Calu3 (cell line): ENCODE measurements around the gene STAT2. TPM values are rescaled to one million over a fixed set of nuclear protein-coding genes. Genes with fewer than 3 reads are reported as not detected.

Experiments
- BruUV-seq: library from RNA; stranded (reverse); fragments of 400-500 nt; replicated peaks from 2 replicates; lab custom pipeline; 2021; lab: Mats Ljungman, UMichigan
- CTCF ChIA-PET: fragments of 300-600 bp; sonication (Branson Sonifier 250); formaldehyde crosslinking; loops from one replicate; lab custom pipeline; 2022; ENCODE audit warnings: antibody characterized with exemption; lab: Charles Lee
- DNase-seq: peaks from one replicate; pipeline ENCODE4 v3.0.0; 2022
- H3K27ac Mint-ChIP-seq: one replicate; pipeline ENCODE4 v1.8.0; 2022; ENCODE audit warnings: mixed read lengths; ENCODE audit not compliant: unreplicated experiment
- H3K27me3 Mint-ChIP-seq: one replicate; pipeline ENCODE4 v1.8.0; 2022; ENCODE audit warnings: mixed read lengths; ENCODE audit not compliant: unreplicated experiment
- H3K36me3 Mint-ChIP-seq: one replicate; pipeline ENCODE4 v1.8.0; 2022; ENCODE audit warnings: mild to moderate bottlenecking, moderate library complexity, mixed read lengths; ENCODE audit not compliant: insufficient read depth, unreplicated experiment
- H3K4me1 Mint-ChIP-seq: one replicate; pipeline ENCODE4 v1.8.0; 2022; ENCODE audit warnings: mild to moderate bottlenecking, low read depth, mixed read lengths; ENCODE audit not compliant: unreplicated experiment
- H3K4me3 Mint-ChIP-seq: one replicate; pipeline ENCODE4 v1.8.0; 2022; ENCODE audit warnings: mild to moderate bottlenecking, low read depth, moderate library complexity, mixed read lengths; ENCODE audit not compliant: unreplicated experiment
- H3K9me3 Mint-ChIP-seq: one replicate; pipeline ENCODE4 v1.8.0; 2022; ENCODE audit warnings: low read depth, mixed read lengths; ENCODE audit not compliant: unreplicated experiment
- CTCF ChIP-seq: fragments of 200-600 bp; IDR thresholded peaks from one replicate; pipeline ENCODE4 v1.8.0; 2022; ENCODE audit warnings: antibody characterized with exemption; ENCODE audit not compliant: unreplicated experiment
- intact Hi-C: fragments of 100-400 bp; cut with micrococcal nuclease; formaldehyde crosslinking; loops from one replicate; pipeline ENCODE4 v1.10.0; 2022; ENCODE audit not compliant: unreplicated experiment
- total RNA-seq: library from RNA; stranded (reverse); gene quantifications from 2 replicates; pipeline ENCODE4 v1.2.3, GENCODE V29; 2022

STAT2 gene
- total RNA-seq, 1 experiment from 2014 or later, result 127 TPM

- intact Hi-C loops, result no loop called here
- no peak for TF ChIP-seq CTCF
- Mint-ChIP-seq H3K4me3 (no peak overlapping the region), H3K9me3 (no peaks in the 10 kb centered on the region), H3K27me3 (no peaks in the 10 kb centered on the region), H3K27ac (no peak overlapping the region), H3K4me1 (peaks cover 15% of the 10 kb centered on the region), H3K36me3 (peaks cover 18% of the 10 kb centered on the region)
- no TSS peak for BruUV-seq
- no peak for DNase-seq
- CTCF ChIA-PET, result interaction anchor here (0.8 kb wide), 1 partner anchor 11 kb away, joined by 5 read pairs; no protein-coding TSS in a partner anchor
Measured at GRCh38 chr12:56341616-56342015, 18.3 kb downstream of the STAT2 start.

- TF ChIP-seq CTCF, result no peak
- CTCF ChIA-PET, result no interaction called here
- Mint-ChIP-seq H3K4me1 (peaks cover 15% of the 10 kb centered on the region), H3K9me3 (no peaks in the 10 kb centered on the region), H3K27me3 (no peaks in the 10 kb centered on the region), H3K4me3 (no peak overlapping the region), H3K36me3 (peaks cover 14% of the 10 kb centered on the region), H3K27ac (peak overlapping the region; percentile 42)
- DNase-seq, result no peak
- BruUV-seq, result TSS peak; percentile 26
- intact Hi-C loops, result no loop called here
Measured at GRCh38 chr12:56339158-56339422, 20.8 kb downstream of the STAT2 start.

DNA sequence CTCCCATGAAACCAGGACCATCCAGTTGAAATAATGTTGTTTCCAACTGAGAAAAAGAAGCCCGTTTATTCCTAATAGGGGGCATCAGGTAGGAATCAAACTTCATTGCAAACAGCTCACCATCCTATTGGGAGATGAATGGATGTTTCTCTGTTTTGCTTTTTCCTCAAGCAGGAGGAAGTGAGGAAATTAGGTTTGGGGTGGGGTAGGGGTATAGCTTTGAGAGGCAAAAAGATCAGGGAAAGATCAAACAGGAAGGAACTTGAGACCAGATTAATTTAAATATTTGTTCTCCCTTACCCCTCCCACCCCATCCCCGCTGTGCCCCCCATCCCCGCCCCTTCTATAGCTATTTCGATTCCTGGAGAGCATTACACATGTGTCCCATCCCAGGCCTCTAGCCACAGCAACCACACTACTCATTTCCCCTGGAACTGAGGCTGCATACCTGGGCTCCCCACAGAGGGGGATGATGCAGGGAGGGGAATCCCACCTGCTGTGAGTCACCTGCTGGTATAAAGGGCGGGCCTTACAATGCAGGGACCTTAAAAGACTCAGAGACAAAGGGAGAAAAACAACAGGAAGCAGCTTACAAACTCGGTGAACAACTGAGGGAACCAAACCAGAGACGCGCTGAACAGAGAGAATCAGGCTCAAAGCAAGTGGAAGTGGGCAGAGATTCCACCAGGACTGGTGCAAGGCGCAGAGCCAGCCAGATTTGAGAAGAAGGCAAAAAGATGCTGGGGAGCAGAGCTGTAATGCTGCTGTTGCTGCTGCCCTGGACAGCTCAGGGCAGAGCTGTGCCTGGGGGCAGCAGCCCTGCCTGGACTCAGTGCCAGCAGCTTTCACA is 21.4 kb downstream of the STAT2 start, which contains the start of gene IL23A:
TSS of gene IL23A (plus strand) at position 577 of the 850 bp plus-strand sequence. CDS start at position 738, 161 bp downstream.
- H3K4me3 Mint-ChIP-seq, result no peak within 1 kb of the TSS
- H3K27ac Mint-ChIP-seq, result peak within 1 kb of the TSS; percentile 42
- no peaks in the 10 kb centered on the region for H3K9me3 Mint-ChIP-seq
- TF ChIP-seq CTCF, result no peak
- H3K27me3 Mint-ChIP-seq, result no peaks in the 10 kb centered on the region
- intact Hi-C loops, result no loop called here
- peaks cover 17% of the 10 kb centered on the region for H3K4me1 Mint-ChIP-seq
- H3K36me3 Mint-ChIP-seq, result peaks cover 16% of the 10 kb centered on the region
- CTCF ChIA-PET, result interaction anchor here (0.5 to 0.7 kb wide), 3 partner anchors 98 to 298 kb away, joined by 3 to 4 read pairs (median 3); no protein-coding TSS in a partner anchor
- BruUV-seq, result no TSS peak
- peak; percentile 66 for DNase-seq

GRCh38 chr12:56337753-56338251 is 22.1 kb downstream of the STAT2 start:
- H3K36me3 Mint-ChIP-seq, result peaks cover 23% of the 10 kb centered on the region
- H3K4me1 Mint-ChIP-seq, result peaks cover 24% of the 10 kb centered on the region
- no peak for DNase-seq
- no peak overlapping the region for H3K4me3 Mint-ChIP-seq
- H3K27ac Mint-ChIP-seq, result no peak overlapping the region
- TF ChIP-seq CTCF, result no peak
- BruUV-seq, result no TSS peak
- CTCF ChIA-PET, result interaction anchor here (0.5 kb wide), 1 partner anchor 99 kb away, joined by 4 read pairs; no protein-coding TSS in a partner anchor
- H3K9me3 Mint-ChIP-seq, result no peaks in the 10 kb centered on the region
- no peaks in the 10 kb centered on the region for H3K27me3 Mint-ChIP-seq
- intact Hi-C loops, result no loop called here
